Stimulated activated CD8-positive, alpha-beta memory T cell treated with anti-CD3 and anti-CD28 coated beads, Interleukin-15, amount 100 ng/mL, for 48 hours (primary cell): ENCODE results near the gene ERC1.
"Not testable (repeated sequence)": the region's sequence is repeated elsewhere in the genome, so short reads cannot be mapped to it uniquely, and the experiment has no call there.

ENCODE experiments used
- DNase-seq, 2 donors: peaks; one replicate each; pipeline ENCODE4 v3.0.0-alpha.2; 2020; ENCODE audit warnings: low read depth in 2 of 2

ERC1 gene

GRCh38 chr12:981961-982360, 9.1 kb upstream of the ERC1 start:
- DNase-seq, result no peak

- no peak for DNase-seq
These were observed 2.4 kb upstream of the ERC1 start for GRCh38 chr12:988646-989045.

GRCh38 chr12:989051-989450, 2.0 kb upstream of the ERC1 start:
- no peak for DNase-seq

DNA sequence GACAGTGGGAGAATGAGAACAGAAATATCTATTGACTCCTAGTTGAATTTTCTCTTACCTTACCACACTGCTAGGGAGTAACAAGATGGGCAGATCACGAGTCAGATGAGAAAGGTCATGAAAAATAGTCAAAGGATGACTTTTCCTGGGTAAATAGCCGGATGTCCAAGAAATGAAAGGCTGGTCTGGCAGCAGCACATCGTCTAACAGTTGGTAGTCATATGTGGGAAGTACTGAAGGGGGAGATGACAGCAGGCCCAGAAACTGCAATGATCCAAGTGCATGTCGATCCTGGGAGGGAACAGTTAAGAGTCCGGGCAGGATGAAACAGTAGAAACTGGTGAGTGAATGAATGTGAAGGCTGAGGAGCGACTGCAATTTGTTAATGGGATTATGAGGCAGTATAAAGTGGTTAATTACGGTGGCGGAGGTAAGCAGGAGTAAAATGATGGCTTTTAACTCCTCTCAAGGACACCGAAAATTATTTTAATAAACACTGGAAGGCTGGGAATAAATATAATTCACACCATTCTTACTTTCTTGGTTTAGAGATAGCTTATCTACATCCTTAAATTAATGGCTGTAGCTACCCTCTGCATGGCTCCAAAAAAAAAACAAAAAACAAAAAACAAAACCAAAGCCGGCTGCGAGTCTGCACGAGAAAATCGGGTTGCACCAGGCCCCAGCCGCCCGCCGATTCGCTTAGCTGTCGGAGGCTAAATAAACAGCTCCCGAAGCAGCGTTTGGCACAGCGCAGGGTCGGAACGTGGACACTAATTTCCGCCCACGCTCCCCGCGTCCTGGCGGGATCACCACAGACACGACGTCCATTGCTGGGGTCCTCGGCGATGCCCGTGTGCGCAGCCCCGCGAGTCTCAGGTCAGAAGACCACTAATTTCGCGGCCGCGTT, 1.0 kb upstream of the ERC1 start:
- DNase-seq, result peak; percentile 35 to 36

DNA sequence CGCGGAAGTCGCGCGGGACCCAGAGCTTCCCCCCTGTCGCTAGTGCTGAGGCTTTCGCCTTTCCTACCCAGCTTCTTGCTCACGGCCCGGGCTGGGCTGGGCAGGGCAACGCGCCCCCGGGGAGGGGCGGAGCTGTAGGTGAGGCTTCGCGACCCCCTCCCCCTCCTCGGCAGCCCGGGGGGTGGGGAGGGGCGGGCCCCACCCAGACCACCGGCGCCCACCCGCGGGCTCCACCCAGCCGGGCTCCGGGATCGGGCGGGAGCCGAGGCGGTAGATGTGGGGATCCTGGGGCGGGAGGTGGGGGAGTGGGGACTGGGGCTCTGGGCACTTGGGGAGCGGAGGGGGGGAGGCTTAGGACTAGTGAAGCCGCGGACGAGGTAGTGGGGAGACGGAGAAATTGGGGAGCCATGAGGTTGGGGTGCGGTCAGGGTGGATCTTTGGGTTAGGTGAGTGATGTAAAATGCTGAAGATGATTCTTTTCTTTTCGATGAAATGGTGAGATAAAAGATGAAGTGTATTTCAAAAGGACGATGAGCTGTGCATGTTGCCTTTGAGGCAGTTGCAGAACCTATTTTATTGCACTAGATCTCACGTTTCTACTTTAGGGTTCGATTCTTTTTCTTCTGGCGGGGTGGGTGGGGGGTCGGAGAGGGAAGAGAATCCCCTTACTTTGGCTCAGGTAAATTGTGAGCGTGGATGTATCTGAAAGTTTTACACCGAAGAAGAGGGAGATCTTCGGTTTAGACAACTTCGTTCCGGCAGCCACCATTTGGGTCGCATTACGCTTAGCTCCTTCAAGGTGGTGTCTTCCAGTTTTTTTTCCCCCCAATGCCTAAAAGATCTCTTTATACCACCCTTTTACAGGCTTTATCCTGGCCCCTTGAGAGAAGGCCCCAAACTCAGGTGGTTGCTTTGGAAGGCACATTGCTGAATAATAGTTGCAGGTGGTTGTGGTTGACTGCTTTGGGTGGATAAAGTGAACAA, 619 bp downstream of the ERC1 start:
- DNase-seq, result no peak

DNA sequence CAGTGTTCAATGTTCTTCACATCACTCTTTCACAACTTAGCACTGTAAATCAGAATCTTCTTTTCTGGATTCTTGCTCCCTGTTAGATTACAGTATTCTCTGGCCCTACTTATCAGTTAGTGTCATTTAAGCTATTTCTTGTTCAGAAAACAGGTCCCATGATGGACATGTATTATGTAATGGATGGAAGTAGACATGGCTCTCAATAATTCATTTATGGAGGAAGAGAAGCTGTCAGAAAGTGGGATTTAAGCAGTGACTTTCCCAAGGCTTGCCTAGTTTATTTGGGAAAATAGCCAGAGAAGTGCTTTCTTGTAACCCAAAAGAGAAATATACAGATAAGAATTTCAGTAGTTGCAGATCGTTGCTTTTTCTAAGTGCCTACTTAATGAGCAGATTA, 1.6 kb downstream of the ERC1 start:
- no peak for DNase-seq

DNA sequence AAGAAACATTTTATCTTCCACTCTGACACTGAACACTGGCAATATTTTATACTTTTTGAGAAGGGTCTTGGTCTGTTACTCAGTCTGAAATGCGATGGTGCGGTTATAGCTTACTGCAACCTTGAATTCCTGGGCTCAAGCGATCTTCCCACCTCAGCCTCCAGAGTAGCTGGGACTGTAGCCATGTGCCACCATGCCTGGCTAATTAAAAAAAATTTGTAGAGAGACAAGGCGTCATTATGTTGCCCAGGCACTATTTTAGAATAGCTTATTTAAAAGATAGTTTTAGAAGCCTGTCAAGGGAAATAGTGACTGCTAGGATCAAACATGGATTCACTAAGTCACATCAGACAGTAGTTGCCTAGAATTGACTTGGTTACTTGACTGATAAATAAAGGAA, 5.9 kb downstream of the ERC1 start:
- DNase-seq, result no peak

GRCh38 chr12:997505-997904, 6.5 kb downstream of the ERC1 start:
- no peak for DNase-seq

DNA sequence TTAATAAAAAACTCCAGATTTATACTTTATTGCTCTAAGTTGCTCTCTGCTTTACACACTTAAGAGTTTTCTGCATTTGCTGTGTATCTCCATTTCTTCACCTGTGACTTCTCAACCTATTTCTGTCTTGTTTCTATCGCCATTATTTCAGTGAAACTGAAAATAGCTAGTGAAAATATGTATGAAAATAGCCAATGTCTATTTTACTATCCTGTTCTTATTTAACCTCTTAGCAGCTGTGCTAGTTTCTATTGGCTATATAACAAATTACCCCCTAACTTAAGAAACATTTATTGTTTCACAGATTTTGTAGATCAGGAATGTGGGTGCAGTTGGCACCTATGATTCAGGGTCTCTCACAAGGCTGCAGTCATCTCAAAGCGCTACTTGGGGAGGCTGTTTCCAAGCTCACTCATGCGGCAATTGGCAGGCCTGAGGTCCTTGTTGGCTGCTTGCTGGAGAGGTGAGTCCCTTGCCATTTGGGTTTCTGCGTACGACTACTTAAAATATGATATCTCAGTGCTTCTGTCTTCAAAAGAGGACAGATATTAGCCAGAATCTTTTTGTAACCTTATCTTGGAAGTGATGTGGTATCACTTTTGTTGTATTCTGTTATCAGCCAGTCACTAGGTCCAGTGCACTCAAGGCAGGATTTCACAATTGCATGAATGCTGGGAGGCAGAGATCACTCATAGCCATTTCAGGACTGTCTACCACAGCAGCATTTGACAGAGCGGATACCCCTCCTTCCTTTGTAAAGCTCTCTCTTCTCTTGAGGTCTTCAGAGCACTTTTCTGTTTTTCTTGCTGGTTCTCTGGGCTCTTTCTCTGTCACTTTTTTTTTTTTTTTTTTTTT, 7.2 kb downstream of the ERC1 start:
- DNase-seq, result no peak

DNA sequence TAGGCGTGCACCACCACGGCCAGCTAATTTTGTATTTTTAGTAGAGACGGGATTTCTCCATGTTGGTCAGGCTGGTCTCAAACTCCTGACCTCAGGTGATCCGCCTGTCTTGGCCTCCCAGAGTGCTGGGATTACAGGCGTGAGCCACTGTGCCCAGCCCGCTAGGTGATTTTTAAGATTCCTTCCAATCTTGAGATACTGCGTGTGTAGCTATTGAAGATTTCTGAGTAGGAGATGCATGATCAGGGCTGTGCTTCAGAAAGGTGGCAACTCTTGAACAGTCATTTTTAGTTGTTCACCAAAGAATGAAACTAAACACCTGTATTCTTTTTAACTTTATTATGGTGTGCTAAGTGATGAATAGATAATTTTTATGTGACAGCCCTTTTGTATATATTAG, 8.7 kb downstream of the ERC1 start:
- DNase-seq, result not testable (repeated sequence)

- no peak for DNase-seq
These were observed 10.5 kb downstream of the ERC1 start for GRCh38 chr12:1001507-1001906.

GRCh38 chr12:1003600-1004271, 12.7 kb downstream of the ERC1 start:
- no peak for DNase-seq

GRCh38 chr12:1006255-1006654, 15.2 kb downstream of the ERC1 start:
- DNase-seq, result no peak

GRCh38 chr12:1007276-1007675, 16.3 kb downstream of the ERC1 start:
- DNase-seq, result no peak

- DNase-seq, result no peak
These were observed 17.0 kb downstream of the ERC1 start for GRCh38 chr12:1007994-1008393.

- no peak for DNase-seq
These were observed 20.1 kb downstream of the ERC1 start for GRCh38 chr12:1011091-1011490.

- no peak for DNase-seq
These were observed 22.8 kb downstream of the ERC1 start for GRCh38 chr12:1013618-1014489.

DNA sequence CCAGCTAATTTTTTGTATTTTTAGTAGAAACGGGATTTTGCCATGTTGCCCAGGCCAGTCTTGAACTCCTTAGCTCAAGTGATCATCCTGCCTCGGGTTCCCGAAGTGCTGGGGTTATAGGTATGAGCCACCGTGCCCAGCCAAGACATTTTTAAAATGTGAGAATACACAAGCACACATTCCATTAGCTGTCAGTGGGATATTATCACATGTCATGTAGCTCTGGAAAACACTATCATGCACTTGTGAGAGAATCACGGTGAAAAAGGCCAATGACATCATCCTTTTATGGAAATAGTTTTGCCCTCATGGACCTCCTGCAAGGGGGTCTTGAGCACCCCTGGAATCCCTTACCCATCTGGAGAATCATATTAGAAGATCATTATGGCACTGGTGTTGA, 28.3 kb downstream of the ERC1 start:
- no peak for DNase-seq

DNA sequence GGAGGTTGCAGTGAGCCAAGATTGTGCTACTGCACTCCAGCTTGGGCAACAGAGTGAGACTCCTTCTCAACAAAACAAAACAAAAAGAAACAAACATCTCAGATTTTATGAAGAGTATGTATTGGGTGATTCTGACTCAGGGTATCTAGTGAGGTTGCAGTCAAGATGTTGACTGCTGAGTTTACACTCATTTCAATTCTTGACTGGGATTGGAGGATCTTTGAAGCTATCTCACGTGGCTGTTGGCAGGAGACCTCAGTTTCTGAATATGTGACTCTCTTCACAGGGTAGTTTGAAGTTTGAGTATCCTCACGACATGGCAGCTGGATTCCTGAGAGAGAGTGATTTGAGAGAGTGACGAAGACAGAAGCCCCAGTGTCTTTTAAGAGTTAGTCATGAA, 29.4 kb downstream of the ERC1 start:
- no peak for DNase-seq
